Neural crest cell (in vitro differentiated cells): ENCODE results near the gene CSF3R. TPM values are rescaled to one million over a fixed set of nuclear protein-coding genes. Genes with fewer than 3 reads are reported as not detected.

Experiments
- DNase-seq: peaks from one replicate; pipeline ENCODE4 v3.0.0; 2021; ENCODE audit warnings: low read depth, mixed read lengths, low spot score
- H3K27ac Mint-ChIP-seq: one replicate; pipeline ENCODE4 v1.8.0; 2021; ENCODE audit warnings: mild to moderate bottlenecking, mixed read lengths; ENCODE audit not compliant: unreplicated experiment
- H3K27me3 Mint-ChIP-seq: 2 replicates; pipeline ENCODE4 v1.8.0; 2021; ENCODE audit warnings: low read depth, mild to moderate bottlenecking, mixed read lengths
- H3K36me3 Mint-ChIP-seq: 2 replicates; pipeline ENCODE4 v1.8.0; 2021; ENCODE audit warnings: low read depth, mild to moderate bottlenecking, mixed read lengths
- H3K4me1 Mint-ChIP-seq: 2 replicates; pipeline ENCODE4 v1.8.0; 2021; ENCODE audit warnings: mixed read lengths
- H3K4me3 Mint-ChIP-seq: one replicate; pipeline ENCODE4 v1.8.0; 2021; ENCODE audit warnings: mild to moderate bottlenecking, mixed read lengths
- H3K9me3 Mint-ChIP-seq: 2 replicates; pipeline ENCODE4 v1.8.0; 2021; ENCODE audit warnings: mixed read lengths
- CTCF ChIP-seq: fragments of 200-600 bp; sonication (generic); conservative IDR thresholded peaks from 2 replicates; pipeline ENCODE4 v1.5.0; 2021; ENCODE audit warnings: antibody characterized with exemption, mild to moderate bottlenecking
- total RNA-seq: library from RNA; stranded (reverse); gene quantifications from 2 replicates; pipeline ENCODE4 v1.2.1, GENCODE V29; 2021

CSF3R gene
- total RNA-seq, 1 donor from 2014 or later: not detected

GRCh38 chr1:36486093-36486438 is 3.4 kb upstream of the CSF3R start:
- TF ChIP-seq CTCF: no peak
- Mint-ChIP-seq H3K9me3 (no peaks in the 10 kb centered on the region), H3K27ac (no peak overlapping the region), H3K36me3 (no peaks in the 10 kb centered on the region), H3K4me1 (peaks cover 11% of the 10 kb centered on the region), H3K4me3 (no peak overlapping the region), H3K27me3 (peaks cover 3% of the 10 kb centered on the region)
- no peak for DNase-seq

GRCh38 chr1:36484099-36484498 is 1.4 kb upstream of the CSF3R start:
- DNase-seq: no peak
- no peak for TF ChIP-seq CTCF
- Mint-ChIP-seq H3K4me1 (peaks cover 11% of the 10 kb centered on the region), H3K27ac (no peak overlapping the region), H3K36me3 (no peaks in the 10 kb centered on the region), H3K9me3 (no peaks in the 10 kb centered on the region), H3K4me3 (no peak overlapping the region), H3K27me3 (peaks cover 5% of the 10 kb centered on the region)

GRCh38 chr1:36481771-36482723 is 666 bp downstream of the CSF3R start:
- Mint-ChIP-seq H3K4me1 (peaks cover 9% of the 10 kb centered on the region), H3K36me3 (no peaks in the 10 kb centered on the region), H3K4me3 (no peak overlapping the region), H3K9me3 (no peaks in the 10 kb centered on the region), H3K27me3 (peaks cover 5% of the 10 kb centered on the region), H3K27ac (peak overlapping the region; percentile 91)
- no peak for DNase-seq
- TF ChIP-seq CTCF: no peak

GRCh38 chr1:36481091-36481490 is 1.6 kb downstream of the CSF3R start:
- no peak for DNase-seq
- Mint-ChIP-seq H3K4me1 (peaks cover 7% of the 10 kb centered on the region), H3K27me3 (peaks cover 5% of the 10 kb centered on the region), H3K9me3 (no peaks in the 10 kb centered on the region), H3K27ac (peak overlapping the region; percentile 35), H3K36me3 (no peaks in the 10 kb centered on the region), H3K4me3 (no peak overlapping the region)
- TF ChIP-seq CTCF: no peak

- no peak for TF ChIP-seq CTCF
- Mint-ChIP-seq H3K4me3 (no peak overlapping the region), H3K9me3 (no peaks in the 10 kb centered on the region), H3K36me3 (no peaks in the 10 kb centered on the region), H3K27ac (no peak overlapping the region), H3K27me3 (peaks cover 2% of the 10 kb centered on the region), H3K4me1 (peaks cover 3% of the 10 kb centered on the region)
- DNase-seq: no peak
Measured at GRCh38 chr1:36480161-36480560, 2.6 kb downstream of the CSF3R start.
